Smooth muscle cell of bladder (primary cell): ENCODE data around the gene RALGAPB. TPM values are rescaled to one million over a fixed set of nuclear protein-coding genes. Genes with fewer than 3 reads are reported as not detected.

ENCODE experiments used
- total RNA-seq: library from RNA; depleted of rRNA; stranded (reverse); fragments of >200 nt; gene quantifications from 2 replicates; pipeline ENCODE4 v1.2.3, GENCODE V29; 2014

The RALGAPB gene
- 17.9 and 22.2 TPM in 2 replicates for total RNA-seq

DNA sequence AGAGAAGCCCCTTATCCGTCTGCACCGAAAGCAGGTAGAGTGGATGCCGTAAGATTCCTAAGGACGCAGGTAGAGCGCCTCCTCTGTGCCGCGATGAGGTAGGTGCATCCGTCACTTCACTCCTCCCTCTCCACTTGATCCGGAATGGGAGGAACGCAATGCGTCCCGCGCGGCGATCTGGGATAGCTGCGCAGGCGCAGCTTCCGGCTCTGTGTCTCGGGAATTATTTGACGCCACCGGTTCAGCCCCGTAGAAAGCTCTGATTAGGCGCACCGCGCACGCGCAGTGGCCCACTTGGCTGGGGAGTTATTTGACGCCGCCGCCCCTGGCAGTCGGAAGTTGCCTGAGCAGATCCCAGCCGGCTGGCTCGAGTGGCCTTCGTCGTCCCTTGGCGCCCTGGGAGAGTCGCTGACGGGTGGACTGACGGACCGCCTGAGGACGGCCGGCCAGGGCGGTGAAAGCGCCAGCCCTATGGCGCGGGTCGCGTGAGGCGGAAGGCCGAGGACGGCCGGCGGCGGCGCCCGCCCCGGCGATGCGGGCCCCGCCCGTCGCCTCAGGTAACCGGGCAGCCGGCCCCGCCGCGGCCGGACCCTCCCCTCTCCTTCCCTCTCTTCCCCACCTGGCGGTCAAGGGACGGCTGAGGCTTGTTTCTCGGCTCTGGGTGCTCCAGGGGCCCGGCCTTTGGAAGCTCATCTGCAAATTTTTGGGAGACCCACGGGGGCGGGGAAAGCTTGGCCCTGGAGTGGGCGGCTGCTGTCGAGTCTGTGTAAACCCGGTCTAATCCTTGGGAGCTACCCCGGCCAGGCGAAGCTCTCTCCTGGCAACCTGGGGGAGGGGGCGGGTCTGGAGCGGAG, at the start of gene RALGAPB:
Gene RALGAPB (plus strand): TSS at position 331 of the 854 bp plus-strand sequence. CDS start 15,590 bp downstream, outside the sequence.

GRCh38 chr20:38434770-38435554, 37.7 kb upstream of the RALGAPB start, which contains the start of gene SNHG17:
SNHG17 (minus strand) TSS chr20:38435328.

DNA sequence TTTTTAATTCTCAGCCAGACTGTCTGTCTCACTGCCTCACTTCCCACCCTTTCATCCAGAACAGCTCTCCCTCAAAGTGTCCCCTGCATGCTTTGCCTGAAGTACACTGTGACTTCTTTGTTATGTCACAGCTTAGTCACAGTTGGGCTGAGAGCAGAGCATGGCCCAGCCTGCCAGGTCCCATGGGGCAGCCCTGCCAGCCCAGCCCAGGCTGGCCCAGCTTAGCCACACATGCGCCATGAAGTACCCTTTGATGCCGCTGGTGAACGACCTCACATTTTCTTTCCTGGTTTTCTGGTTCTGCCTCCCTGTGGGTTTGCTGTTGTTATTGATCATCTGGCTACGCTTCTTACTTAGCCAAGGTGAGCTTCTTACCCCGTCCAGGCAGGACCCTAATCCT, 108.4 kb downstream of the RALGAPB start, which contains the start of gene ADIG:
Gene ADIG (plus strand): TSS at position 185 of the 400 bp plus-strand sequence. CDS start 54 bp downstream, at position 239.

GRCh38 chr20:38601216-38602184, 128.9 kb downstream of the RALGAPB start, which contains the start of gene ARHGAP40:
ARHGAP40 (plus strand) TSS chr20:38601809.

Other genes starting within 250 kb of the RALGAPB start
- gene KIAA1755, start 212.1 kb upstream of the RALGAPB start, total RNA-seq = 0.43 and 1.9 TPM in 2 replicates
- gene BPI, start 168.7 kb upstream of the RALGAPB start, total RNA-seq = not detected in 2 replicates
- gene LBP, start 126.4 kb upstream of the RALGAPB start, total RNA-seq = 0.92 and 1.6 TPM in 2 replicates
- gene SNHG17, start 37.5 kb upstream of the RALGAPB start, total RNA-seq = 5.7 and 7.6 TPM in 2 replicates
- gene ADIG, start 108.4 kb downstream of the RALGAPB start, total RNA-seq = not detected in 2 replicates
- not detected in 2 replicates for gene ARHGAP40, start 129.0 kb downstream of the RALGAPB start, total RNA-seq